ENCODE measurements around the gene PARD3.
"Not testable (repeated sequence)": the region's sequence is repeated elsewhere in the genome, so short reads cannot be mapped to it uniquely, and the experiment has no call there.

The PARD3 gene

DNA sequence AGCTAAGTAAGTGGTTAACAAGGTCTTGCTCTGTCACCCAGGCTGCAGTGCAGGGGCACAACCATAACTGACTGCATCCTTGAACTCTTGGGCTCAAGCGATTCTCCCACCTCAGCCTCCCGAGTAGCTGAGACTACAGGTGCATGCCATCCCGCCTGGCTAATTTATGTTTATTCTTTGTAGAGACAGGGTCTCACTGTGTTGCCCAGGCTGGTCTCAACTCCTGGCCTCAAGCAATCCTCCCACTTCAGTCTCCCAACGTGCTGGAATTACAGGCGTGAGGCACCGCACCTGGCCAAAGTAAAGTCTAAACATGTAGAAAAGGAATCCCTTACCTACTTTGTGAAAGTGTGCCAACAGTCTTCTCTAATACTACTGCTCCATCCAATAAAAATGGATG, 17.9 kb downstream of the PARD3 start:
- no peak for DNase-seq (ENCODE audit: low read depth in 2 of 2)

DNA sequence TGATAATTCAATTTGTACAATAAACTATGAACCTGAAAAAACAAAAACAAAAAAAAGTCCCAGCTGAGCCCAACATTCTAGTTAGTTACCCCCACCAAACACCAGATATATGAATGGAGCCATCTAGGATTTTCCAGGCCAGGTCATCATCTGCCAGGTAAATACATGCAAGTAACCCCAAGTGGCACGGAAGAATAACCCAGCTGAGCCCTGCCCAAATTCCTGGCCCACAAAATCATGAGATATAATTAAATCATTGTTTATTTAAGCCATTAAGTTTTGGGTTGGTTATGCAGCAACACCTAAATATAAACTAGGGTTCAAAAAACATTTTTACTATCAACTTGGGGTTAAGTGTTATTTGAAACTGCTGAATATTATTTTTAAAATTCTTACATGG, 19.0 kb downstream of the PARD3 start:
- no peak for DNase-seq (ENCODE audit: low read depth in 2 of 2)

DNA sequence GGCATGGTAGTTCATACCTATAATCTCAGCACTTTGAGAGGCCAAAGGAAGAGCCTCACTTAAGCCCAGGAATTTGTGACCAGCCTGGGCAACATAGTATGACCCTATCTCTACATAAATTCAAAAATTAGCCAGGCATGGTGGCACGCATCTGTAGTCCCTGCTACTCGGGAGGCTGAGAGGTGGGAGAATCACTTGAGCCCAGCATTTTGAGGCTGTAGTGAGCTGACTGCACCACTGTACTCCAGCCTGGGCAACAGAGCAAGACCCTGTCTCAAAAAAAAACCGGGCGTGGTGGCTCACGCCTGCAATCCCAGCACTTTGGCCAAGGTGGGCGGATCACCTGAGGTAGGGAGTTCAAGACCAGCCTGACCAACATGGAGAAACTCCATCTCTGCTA, 19.8 kb downstream of the PARD3 start:
- DNase-seq (ENCODE audit: low read depth in 2 of 2) = no peak

DNA sequence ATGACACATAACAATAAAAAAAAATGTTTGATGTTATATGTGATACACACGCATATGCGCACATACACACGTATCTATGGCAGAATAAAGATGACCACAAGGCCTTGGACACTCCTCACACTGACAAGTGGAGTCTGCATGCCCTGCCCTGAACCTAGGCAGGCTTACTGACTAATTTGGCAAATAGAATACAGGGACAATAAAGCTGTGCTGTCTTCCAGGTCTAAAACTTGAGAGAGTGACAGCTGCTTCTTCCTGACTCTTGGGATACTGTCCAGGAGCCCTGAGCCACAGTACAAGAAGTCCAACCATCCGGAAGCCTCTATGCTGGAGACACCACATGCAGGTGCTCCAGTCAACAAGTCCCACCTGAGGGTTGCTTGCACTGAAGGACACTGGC, 20.3 kb downstream of the PARD3 start:
- DNase-seq (ENCODE audit: low read depth in 2 of 2) = no peak

DNA sequence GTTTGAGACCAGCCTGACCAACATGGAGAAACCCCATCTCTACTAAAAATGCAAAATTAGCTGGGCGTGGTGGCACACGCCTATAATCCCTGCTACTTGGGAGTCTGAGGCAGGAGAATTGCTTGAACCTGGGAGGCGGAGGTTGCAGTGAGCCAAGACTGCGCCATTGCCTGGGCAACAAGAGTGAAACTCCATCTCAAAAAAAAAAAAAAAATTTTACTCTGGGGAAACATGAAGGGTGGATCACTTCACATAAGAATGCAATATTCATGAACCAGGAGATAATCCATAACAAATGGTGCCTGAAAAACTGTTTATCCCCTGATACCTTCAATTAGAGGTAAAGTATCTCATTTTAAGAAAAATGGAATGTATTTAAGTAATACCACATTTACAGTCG, 21.5 kb downstream of the PARD3 start:
- not testable (repeated sequence) for DNase-seq (ENCODE audit: low read depth in 2 of 2)

DNA sequence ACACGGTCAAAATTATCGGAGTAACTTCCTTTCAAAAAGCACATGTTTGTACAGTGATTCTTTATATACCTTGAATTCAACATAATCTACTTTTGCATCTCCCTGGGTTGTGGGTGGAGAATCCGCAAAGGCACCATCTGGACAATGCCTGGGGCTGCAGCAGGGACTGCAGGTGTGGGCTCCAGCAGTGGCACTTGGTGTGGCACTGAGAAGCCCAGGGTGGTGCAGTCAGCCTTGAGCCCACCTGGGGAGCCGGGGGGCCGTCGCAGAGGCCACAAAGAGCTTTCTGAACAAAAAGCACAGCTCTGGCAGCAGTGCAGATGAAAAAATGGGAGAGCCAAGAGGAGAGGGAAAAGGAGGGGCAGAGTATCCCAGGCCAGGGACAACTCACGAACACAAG, 22.2 kb downstream of the PARD3 start:
- DNase-seq (ENCODE audit: low read depth in 2 of 2) = no peak

DNA sequence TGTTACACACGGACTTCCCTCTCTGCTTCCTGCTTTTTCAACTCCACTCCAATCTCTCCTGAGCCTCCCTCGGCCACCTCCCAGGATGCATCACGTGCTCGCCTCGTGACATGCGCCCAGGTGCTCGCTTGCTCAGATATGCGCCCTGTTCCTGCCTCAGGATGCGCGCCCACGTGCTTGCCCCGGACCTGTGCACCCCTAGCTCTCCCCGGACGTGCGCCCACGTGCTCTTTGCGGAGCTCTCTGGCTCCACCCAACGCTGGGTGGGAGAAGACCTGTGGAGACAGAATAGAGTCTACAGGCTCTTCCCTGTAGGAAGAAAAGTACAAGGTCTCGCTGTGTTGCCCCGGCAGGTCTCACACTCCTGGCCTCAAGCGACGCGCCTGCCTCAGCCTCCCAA, 23.1 kb downstream of the PARD3 start:
- DNase-seq (ENCODE audit: low read depth in 2 of 2) = no peak

DNA sequence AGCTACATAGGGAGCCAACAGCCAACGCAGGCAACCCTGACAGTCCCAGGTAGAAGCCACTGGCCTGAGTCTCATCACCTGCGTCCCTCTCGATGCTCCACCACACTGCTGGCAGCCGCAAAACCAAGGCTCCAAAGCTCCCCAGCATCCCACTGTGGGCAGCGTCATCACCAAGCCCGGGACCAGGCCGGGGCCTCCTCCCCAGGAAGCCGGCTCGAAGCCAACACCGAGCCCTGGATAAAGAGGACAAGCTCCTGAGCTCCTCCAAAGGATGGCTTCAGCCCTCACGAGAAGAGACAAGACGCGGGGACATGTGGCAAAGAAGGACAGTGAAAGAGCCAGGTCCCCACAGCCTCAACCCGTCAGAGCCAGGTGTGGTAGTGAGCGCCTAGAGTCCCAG, 23.9 kb downstream of the PARD3 start:
- no peak for DNase-seq (ENCODE audit: low read depth in 2 of 2)

DNA sequence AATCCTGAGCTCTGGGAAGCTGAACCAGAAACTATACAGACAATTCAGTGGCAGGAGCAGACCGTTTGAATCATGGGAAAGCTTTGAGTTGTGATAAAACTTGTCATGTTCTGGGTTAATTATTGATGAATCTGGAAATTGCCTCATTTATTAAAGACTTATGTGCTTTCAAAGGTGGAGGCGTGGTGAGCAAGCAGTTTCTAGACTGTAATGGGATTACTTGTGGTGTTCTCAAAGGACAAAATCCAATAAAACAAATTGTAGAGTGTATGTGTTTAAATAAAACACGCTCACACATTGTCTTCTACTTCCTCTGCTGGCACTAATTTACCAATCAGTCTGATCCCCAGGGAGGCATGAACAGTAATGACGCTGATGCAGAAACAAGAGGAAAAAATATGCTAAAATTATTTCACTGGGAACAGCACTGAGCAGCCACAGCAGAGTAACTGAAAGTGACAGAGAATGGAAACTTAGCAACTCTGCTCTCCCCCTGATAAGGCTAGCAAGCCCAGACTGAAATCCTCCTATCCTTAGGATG, 25.1 kb downstream of the PARD3 start:
- no peak for DNase-seq (ENCODE audit: low read depth in 2 of 2)

DNA sequence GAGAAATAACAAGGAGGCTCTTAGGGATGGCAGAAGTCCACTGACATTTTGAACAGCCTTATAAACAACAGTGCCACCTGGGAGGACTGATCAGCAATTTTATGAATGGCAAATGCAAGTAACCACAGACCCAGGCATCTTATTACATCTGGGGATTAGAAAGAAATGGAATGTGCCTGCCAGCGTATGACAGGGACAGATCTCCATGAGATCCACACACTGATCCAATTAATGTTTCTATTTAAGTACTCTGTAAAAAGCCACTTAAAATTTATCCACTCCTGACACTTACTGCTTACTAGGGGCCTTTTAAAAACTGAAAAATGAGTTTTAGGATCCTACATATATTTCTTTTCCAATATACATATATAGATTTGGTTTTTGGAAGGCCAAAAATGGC, 28.6 kb downstream of the PARD3 start:
- no peak for DNase-seq (ENCODE audit: low read depth in 2 of 2)

DNA sequence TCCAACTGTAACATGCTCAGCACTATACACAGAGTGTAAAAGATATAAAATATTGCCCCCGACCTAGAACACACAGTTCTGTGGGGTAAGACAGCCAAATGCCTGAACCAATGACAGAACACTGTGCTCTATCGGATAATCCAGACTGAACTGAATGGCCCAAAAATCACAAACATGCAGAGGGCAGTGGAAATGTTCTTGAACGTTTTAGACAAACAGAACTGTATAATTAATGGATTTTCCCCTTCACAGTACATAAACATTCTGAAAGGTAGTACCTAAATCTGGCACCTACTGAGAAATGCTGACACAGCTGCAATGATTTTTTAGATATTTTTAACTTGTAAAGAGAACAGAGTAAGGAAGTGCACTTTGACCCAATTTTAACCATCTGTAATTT, 33.4 kb downstream of the PARD3 start:
- no peak for DNase-seq (ENCODE audit: low read depth in 2 of 2)

DNA sequence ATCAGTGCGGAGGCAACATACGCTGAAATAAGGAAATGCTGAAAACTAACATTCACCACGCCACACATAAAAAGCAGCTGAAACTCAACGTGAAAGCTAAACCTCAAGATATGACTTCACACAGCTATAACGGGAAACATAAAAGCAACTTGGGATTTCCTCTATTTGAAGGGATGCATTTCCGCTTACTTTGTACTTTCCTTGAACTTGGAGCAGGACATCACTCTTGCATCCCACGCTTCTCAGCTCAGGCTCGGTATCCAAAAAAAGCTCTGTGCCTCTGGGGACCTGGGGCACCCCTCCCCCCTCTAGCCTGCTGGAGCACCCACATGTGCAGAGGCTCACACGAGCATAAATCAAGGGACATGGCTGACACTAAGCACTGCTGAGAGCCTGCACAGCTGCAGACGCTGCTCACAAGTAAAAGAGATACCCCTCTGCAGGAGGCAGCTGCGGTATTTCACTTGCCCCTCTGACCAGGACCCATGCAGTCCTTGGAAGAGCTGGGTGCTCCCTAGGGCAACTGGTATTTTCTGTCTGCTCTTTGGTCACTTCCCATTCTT, 34.2 kb downstream of the PARD3 start:
- DNase-seq (ENCODE audit: low read depth in 2 of 2) = no peak

DNA sequence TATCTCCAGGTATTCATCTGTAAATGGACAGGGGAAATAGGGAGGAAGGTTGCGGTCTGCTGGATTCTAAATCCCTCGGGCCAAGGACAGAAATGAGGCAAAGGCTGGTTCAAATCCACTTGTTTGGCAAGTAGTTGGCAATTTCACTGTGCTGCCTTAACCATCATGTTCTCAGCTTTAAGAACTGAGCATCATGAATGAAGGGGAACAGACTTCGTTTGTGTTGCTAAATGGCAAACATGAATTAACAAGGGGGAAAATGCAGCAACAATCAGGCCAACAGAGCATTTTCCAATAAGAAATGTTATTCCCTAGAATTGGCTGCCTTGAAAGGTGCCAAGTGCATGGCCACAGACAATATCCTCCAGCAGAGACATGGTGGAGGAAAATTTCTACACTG, 36.9 kb downstream of the PARD3 start:
- DNase-seq (ENCODE audit: low read depth in 2 of 2) = no peak

DNA sequence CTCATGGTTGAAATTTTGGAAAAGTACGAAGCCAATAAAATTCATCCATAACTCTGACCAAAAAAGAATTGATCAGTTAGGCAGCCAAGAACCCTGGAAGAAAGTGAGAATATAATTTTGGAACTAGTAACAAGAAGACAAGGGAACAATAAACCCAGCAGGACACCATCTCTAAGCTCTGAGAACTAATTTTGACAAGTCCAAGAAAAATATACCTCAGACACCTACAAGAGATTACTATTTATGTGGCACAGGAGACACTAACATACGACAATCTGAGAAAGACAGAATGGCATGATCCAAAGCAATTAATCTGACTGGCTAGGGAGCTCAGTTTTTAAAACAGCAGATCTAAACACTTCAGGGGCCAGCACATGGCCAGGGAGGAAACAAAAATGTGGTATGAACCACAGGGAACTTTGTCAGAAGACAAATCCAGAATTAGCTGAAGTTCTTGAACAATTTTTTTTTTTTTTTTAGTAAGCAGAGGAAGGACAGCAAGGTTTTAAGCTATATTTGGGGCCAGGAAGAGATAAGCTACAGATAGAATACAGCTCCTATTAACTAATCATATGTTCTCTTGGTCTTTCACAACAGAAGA, 38.9 kb downstream of the PARD3 start:
- DNase-seq (ENCODE audit: low read depth in 2 of 2) = no peak

DNA sequence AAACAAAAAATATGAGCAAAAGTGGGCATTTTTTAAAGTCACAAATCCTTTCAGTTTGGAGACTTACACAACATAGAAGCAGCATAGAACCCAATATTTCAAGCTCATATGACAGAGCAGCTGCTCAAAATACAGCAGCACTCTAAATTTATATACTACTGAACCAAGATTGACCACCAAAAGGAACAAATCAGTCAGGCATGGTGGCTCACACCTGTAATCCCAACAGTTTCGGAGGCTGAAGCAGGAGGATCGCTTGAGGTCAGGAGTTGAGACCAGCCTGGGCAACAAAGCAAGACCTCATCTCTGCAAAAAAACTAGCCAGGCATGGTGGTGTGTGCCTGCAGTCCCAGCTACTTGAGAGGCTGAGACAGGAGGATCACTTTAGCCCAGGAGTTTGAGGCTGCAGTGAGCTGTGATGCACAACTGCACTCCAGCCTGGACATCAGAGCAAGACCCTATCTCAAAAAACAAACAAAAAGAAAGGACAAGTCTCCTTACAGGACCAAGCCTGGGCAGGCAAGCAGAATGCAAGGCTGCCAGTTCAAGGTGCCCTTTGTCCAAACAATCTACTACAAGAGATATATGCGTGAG, 40.0 kb downstream of the PARD3 start:
- no peak for DNase-seq (ENCODE audit: low read depth in 2 of 2)

DNA sequence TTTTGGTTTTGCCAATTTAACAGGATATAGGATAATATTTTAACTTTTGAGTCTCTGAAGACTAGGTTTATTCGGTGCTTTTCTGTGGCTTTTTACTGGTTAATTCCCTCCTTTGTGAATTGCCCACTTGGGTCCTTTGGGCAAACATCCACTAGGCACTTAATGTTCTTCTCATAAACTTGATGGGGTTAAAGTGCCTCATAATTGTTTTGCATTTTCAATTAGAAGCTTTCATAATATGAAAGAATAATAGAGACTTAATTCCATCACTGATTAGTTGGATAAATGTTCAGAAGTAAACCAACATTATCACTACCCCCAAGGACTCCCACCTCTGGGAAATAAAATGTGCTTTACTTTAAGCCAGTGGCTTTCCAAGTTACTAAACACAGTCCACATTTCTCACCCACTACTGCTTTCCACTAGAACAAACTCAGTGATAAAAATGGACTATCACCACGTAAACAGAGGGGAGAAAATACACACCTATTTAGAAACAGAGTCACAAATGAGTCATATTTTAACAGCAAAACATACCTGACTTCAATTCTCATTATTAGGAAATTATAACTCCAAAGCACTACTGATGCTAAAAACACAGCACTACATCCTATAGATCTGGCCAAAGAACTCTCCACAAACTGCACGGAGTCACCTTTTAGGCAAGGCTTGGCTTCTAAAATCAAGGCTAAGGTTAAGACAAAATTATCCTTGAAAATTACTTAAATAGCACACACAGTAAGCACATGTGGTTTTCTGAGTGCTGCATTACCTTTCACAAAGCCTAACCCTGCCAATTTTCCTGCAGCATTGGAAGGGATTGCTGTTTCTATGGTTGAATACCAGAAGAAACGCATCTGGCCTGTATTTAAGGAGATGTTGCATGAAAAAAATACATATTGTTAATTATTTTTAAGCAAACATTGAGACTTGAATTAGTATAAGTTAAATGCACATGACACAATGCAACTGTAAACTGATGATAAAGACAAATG, 41.2 kb downstream of the PARD3 start:
- no peak for DNase-seq (ENCODE audit: low read depth in 2 of 2)

DNA sequence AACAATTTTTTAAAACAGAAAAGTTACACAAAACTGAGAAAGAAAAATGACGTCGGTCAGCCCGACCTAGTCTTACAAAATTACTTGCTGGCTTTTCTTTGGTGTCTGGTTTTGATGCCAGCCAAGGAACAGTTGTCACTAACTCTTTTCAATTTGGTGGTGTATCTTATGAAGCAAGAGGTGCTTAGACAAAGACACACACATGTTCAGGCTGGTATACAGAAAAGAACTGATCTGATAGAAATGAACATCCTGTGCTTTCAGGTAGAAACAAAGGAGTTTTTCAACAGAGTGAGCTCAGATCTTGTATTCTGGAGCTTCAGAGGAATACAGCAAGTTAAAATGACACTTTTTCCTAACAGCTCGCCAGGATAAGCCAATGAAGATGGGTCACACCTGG, 43.6 kb downstream of the PARD3 start:
- no peak for DNase-seq (ENCODE audit: low read depth in 2 of 2)

DNA sequence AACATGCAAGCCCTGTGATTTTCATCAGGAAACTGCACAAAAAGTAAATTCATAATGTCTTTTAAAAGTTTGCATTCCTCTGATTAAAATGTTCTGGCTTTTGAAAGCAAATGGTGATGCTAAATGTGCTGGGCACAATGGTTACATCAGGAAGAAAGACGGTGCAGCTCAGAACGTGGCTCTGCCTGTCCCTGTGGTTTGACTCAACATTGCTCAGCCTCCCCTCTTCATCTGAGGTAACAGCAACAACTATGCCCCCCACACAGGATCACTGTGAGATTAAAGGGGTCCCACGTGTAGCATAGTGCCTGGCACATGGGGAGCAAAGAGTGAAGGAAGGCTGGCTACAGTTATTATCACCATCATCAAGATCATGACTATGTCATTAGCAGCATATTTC, 44.0 kb downstream of the PARD3 start:
- DNase-seq (ENCODE audit: low read depth in 2 of 2) = no peak

DNA sequence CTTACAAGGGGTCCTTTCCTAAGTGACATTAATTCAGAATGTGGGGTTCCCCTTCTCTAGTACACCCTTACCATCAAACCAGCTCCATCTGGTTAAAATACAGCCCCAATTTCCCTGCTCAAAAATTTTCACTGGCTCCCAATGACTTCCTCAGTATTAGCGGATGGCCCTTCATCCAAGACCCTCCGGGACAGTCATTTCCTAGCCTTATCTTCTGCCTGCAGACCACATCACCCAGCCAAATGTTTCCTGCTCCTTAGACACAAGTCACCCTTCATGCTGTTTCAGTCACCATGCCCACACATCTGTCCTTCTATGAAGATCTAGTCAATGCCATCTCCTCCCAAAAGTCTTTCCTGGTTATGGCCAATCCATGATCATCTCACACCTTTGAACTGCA, 45.2 kb downstream of the PARD3 start:
- DNase-seq (ENCODE audit: low read depth in 2 of 2) = no peak

DNA sequence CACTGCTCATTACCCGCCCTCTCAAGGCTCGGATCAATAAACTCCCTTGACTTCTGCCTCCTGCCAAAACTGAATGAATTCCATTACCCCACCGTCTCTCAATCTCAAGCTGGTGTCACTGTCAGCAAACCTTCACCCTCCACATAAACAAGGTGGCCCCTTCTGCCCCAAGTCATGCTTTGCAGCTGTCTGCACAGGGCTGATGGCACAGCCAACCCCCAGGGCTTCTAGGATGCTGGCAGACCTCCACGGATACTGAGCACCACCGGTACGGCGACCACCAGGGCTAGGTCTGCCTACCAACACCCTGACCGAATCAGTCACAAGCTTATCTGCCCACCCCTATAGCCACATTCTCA, 46.1 kb downstream of the PARD3 start:
- no peak for DNase-seq (ENCODE audit: low read depth in 2 of 2)

DNA sequence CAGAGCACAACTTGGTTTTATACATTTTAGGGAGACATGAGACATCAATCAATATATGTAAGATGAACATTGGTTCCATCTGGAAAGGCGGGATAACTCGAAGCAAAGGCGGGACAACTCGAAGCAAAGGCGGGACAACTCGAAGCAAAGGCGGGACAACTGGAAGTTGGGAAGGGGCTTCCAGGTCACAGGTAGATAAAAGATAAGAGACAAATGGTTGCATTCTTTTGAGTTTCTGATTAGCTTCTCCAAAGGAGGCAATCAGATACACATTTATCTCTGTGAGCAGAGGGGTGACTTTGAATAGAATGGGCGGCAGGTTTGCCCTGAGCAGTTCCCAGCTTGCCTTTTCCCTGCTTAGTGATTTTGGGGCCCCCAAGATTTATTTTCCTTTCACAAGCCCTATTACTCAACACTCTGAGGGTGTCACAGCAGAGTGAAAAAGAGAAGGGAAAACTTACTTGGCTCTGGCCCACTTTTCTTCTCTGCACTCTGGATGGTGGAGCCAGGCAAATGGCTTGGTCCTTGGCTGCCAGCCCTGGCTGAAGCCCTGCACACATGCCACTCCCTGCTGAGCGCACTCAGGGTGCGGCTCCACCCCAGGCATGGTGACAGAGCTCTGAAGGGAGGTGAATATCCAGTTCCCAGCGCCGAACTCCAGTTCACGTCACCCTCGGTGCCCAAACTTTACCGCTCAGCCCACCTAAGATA, 46.7 kb downstream of the PARD3 start:
- no peak for DNase-seq (ENCODE audit: low read depth in 2 of 2)
